ENCODE measurements around the gene GRHPR. TPM values are rescaled to one million over a fixed set of nuclear protein-coding genes. Genes with fewer than 3 reads are reported as not detected.

Gene GRHPR
- total RNA-seq, 2 experiments from 2014 or later: 62.8 to 64.6 TPM

- CTCF ChIA-PET: interaction anchor here (0.6 to 1.8 kb wide), 3 partner anchors 11 to 513 kb away, joined by 3 to 6 read pairs (median 4); no protein-coding TSS in a partner anchor
- TF ChIP-seq CTCF (IDR thresholded peaks at IDR 0.05): no peak
- Mint-ChIP-seq H3K9me3 (no peaks in the 10 kb centered on the region), H3K4me1 (ENCODE audit: low read depth) (no peaks in the 10 kb centered on the region), H3K27ac (no peak overlapping the region), H3K27me3 (no peaks in the 10 kb centered on the region), H3K36me3 (ENCODE audit: low read depth) (no peaks in the 10 kb centered on the region), H3K4me3 (no peak overlapping the region)
- intact Hi-C loops (cut with micrococcal nuclease): no loop called here
- DNase-seq: no peak
- POLR2A ChIA-PET: no interaction called here
- no peak for ATAC-seq
Observed at GRCh38 chr9:37385286-37385685, 37.2 kb upstream of the GRHPR start.

GRCh38 chr9:37386988-37387387, 35.5 kb upstream of the GRHPR start:
- intact Hi-C loops (cut with micrococcal nuclease): no loop called here
- H3K27ac Mint-ChIP-seq: no peak overlapping the region
- no peak for TF ChIP-seq CTCF (IDR thresholded peaks at IDR 0.05)
- H3K4me1 Mint-ChIP-seq (ENCODE audit: low read depth): no peaks in the 10 kb centered on the region
- no peaks in the 10 kb centered on the region for H3K27me3 Mint-ChIP-seq
- ChIA-PET POLR2A (no interaction called here), CTCF (interaction anchor here (1.6 kb wide), 1 partner anchor 514 kb away, joined by 5 read pairs; no protein-coding TSS in a partner anchor)
- DNase-seq: no peak
- no peaks in the 10 kb centered on the region for H3K36me3 Mint-ChIP-seq (ENCODE audit: low read depth)
- no peak overlapping the region for H3K4me3 Mint-ChIP-seq
- H3K9me3 Mint-ChIP-seq: no peaks in the 10 kb centered on the region
- no peak for ATAC-seq

- Mint-ChIP-seq H3K27me3 (no peaks in the 10 kb centered on the region), H3K36me3 (ENCODE audit: low read depth) (no peaks in the 10 kb centered on the region), H3K9me3 (no peaks in the 10 kb centered on the region), H3K27ac (no peak overlapping the region), H3K4me1 (ENCODE audit: low read depth) (no peaks in the 10 kb centered on the region), H3K4me3 (no peak overlapping the region)
- ChIA-PET POLR2A (no interaction called here), CTCF (interaction anchor here (1.0 to 1.5 kb wide), 4 partner anchors 16 to 381 kb away, joined by 3 to 4 read pairs (median 4); no protein-coding TSS in a partner anchor)
- intact Hi-C loops (cut with micrococcal nuclease): loop anchor here (10.0 kb wide), 1 partner anchor 396 kb away; no protein-coding TSS in a partner anchor
- peak; percentile 57 for TF ChIP-seq CTCF (IDR thresholded peaks at IDR 0.05)
- peak; percentile 64 for DNase-seq
- peak; percentile 69 for ATAC-seq
Observed at GRCh38 chr9:37390759-37391158, 31.7 kb upstream of the GRHPR start.

- no peak overlapping the region for H3K4me3 Mint-ChIP-seq
- intact Hi-C loops (cut with micrococcal nuclease): loop anchor here (10.0 kb wide), 1 partner anchor 397 kb away; no protein-coding TSS in a partner anchor
- no peaks in the 10 kb centered on the region for H3K27me3 Mint-ChIP-seq
- CTCF ChIA-PET: interaction anchor here (1.3 kb wide), 1 partner anchor 22 kb away, joined by 3 read pairs; no protein-coding TSS in a partner anchor
- DNase-seq (no peak), ATAC-seq (no peak)
- no peaks in the 10 kb centered on the region for H3K36me3 Mint-ChIP-seq (ENCODE audit: low read depth)
- POLR2A ChIA-PET: no interaction called here
- no peaks in the 10 kb centered on the region for H3K9me3 Mint-ChIP-seq
- no peak overlapping the region for H3K27ac Mint-ChIP-seq
- TF ChIP-seq CTCF (IDR thresholded peaks at IDR 0.05): no peak
- no peaks in the 10 kb centered on the region for H3K4me1 Mint-ChIP-seq (ENCODE audit: low read depth)
Observed at GRCh38 chr9:37392272-37392671, 30.2 kb upstream of the GRHPR start.

- Mint-ChIP-seq H3K4me3 (no peak overlapping the region), H3K4me1 (ENCODE audit: low read depth) (no peaks in the 10 kb centered on the region), H3K9me3 (no peaks in the 10 kb centered on the region), H3K36me3 (ENCODE audit: low read depth) (no peaks in the 10 kb centered on the region), H3K27me3 (no peaks in the 10 kb centered on the region), H3K27ac (no peak overlapping the region)
- ATAC-seq (no peak), DNase-seq (no peak)
- TF ChIP-seq CTCF (IDR thresholded peaks at IDR 0.05): no peak
- ChIA-PET CTCF (interaction anchor here (1.0 to 1.7 kb wide), 3 partner anchors 10 to 31 kb away, joined by 3 to 6 read pairs (median 3); no protein-coding TSS in a partner anchor), POLR2A (no interaction called here)
- intact Hi-C loops (cut with micrococcal nuclease): loop anchor here (10.0 kb wide), 1 partner anchor 400 kb away; no protein-coding TSS in a partner anchor
Observed at GRCh38 chr9:37395229-37395628, 27.3 kb upstream of the GRHPR start.
